Karpas-422 (cell line): ENCODE data around the gene DSPP. TPM values are rescaled to one million over a fixed set of nuclear protein-coding genes. Genes with fewer than 3 reads are reported as not detected.

ENCODE experiments used
- DNase-seq: peaks from one replicate; pipeline ENCODE4 v3.0.0-alpha.2; 2015
- H2AFZ ChIP-seq: fragments of 200-600 bp; sonication (generic); 2 replicates; pipeline ENCODE4 v1.6.1; 2014; ENCODE audit warnings: antibody characterized with exemption, low read length, mixed read lengths
- H3K27ac ChIP-seq: fragments of 200-600 bp; sonication (generic); 2 replicates; pipeline ENCODE4 v1.5.1; 2014; ENCODE audit warnings: mild to moderate bottlenecking, low read length, moderate library complexity
- H3K27me3 ChIP-seq: fragments of 200-600 bp; sonication (generic); 2 replicates; pipeline ENCODE4 v1.6.1; 2014; ENCODE audit warnings: low read length, mixed read lengths
- H3K36me3 ChIP-seq: fragments of 200-600 bp; sonication (generic); 2 replicates; pipeline ENCODE4 v1.6.1; 2014; ENCODE audit warnings: low read length, mixed read lengths; ENCODE audit not compliant: insufficient read depth
- H3K4me1 ChIP-seq: fragments of 200-600 bp; sonication (generic); 2 replicates; pipeline ENCODE4 v1.6.1; 2014; ENCODE audit warnings: mild to moderate bottlenecking, low read length, mixed read lengths
- H3K4me2 ChIP-seq: fragments of 200-600 bp; sonication (generic); 2 replicates; pipeline ENCODE4 v1.6.1; 2014; ENCODE audit warnings: low read length, low read depth, mild to moderate bottlenecking; ENCODE audit not compliant: poor library complexity, severe bottlenecking
- H3K4me3 ChIP-seq: fragments of 200-600 bp; sonication (generic); 2 replicates; pipeline ENCODE4 v1.5.1; 2014; ENCODE audit warnings: mild to moderate bottlenecking, antibody characterized with exemption, low read length, mixed read lengths
- H3K79me2 ChIP-seq: fragments of 200-600 bp; sonication (generic); 2 replicates; pipeline ENCODE4 v1.6.1; 2014; ENCODE audit warnings: mild to moderate bottlenecking, low read length, mixed read lengths
- H3K9ac ChIP-seq: fragments of 200-600 bp; sonication (generic); 2 replicates; pipeline ENCODE4 v1.6.0; 2014; ENCODE audit warnings: low read length
- H3K9me2 ChIP-seq: fragments of 200-600 bp; sonication (generic), shearing (Covaris generic); replicated peaks from 2 replicates; pipeline ENCODE4 v1.6.0; 2014; ENCODE audit warnings: mild to moderate bottlenecking, low read length, moderate library complexity; ENCODE audit not compliant: insufficient read depth
- H3K9me3 ChIP-seq: fragments of 300-700, 200-600 bp; sonication (generic); 2 replicates; pipeline ENCODE4 v1.6.1; 2014; ENCODE audit warnings: low read length, mixed read lengths
- H4K20me1 ChIP-seq: fragments of 200-600 bp; sonication (generic); 2 replicates; pipeline ENCODE4 v1.6.1; 2014; ENCODE audit warnings: mild to moderate bottlenecking, antibody characterized with exemption, low read length, low read depth; ENCODE audit not compliant: insufficient read depth
- total RNA-seq: library from RNA; depleted of rRNA; stranded (reverse); fragments of >200 nt; shearing (Covaris generic); gene quantifications from 2 replicates; pipeline ENCODE4 v1.2.3, GENCODE V29; 2014; ENCODE audit warnings: low replicate concordance

DSPP gene
- total RNA-seq, 1 experiment from 2014 or later, result not detected

DNA sequence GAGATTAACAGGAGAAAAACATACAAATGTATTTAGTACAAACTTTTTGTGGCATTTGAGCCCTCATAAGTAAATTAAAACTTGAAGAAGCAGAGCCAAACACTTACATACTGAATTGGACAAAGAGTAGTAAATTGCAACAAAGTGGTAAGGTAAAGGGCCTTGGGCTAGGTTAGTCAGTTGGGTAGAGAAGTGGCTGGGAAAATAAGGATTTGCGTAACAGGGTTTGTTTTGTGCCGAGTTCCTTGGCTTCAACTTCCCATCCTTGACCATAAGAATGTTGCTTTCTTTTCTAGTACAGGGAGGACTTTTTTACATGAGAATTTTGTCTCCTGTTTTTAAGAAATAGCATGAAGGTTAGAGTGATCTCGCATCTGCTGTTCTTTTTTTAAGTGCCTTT lies 33.3 kb upstream of the DSPP start:
- Histone ChIP-seq H3K9me2 (no peaks in the 10 kb centered on the region), H3K9me3 (no peaks in the 10 kb centered on the region), H3K27ac (no peak overlapping the region), H3K9ac (no peak overlapping the region), H4K20me1 (no peaks in the 10 kb centered on the region), H3K36me3 (no peaks in the 10 kb centered on the region), H3K4me1 (no peaks in the 10 kb centered on the region), H3K79me2 (no peaks in the 10 kb centered on the region), H3K4me3 (no peak overlapping the region), H2AFZ (no peak overlapping the region), H3K4me2 (no peak overlapping the region), H3K27me3 (no peaks in the 10 kb centered on the region)
- no peak for DNase-seq

DNA sequence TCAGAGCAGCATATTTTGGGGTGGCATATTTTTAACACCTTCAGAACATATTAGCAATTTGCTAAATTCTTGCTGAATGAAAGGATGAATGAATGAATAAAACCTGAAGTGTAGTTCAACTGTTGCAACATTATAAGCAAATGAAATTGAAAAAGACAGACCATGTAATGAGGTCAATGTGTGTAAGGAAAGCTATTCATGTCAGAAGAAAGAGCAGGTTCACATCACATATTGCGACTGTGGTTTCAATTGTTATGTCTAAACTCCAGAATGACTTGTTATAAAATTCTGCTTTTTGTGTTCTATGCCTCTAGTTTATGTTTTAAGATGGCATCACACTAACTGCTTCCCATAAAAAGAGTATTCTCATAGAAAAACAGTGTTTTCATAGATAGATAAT lies 32.9 kb upstream of the DSPP start:
- no peak overlapping the region for H3K4me3 ChIP-seq
- no peak for DNase-seq
- no peaks in the 10 kb centered on the region for H3K9me3 ChIP-seq
- no peak overlapping the region for H3K27ac ChIP-seq
- no peaks in the 10 kb centered on the region for H3K79me2 ChIP-seq
- no peaks in the 10 kb centered on the region for H4K20me1 ChIP-seq
- no peak overlapping the region for H3K9ac ChIP-seq
- no peaks in the 10 kb centered on the region for H3K4me1 ChIP-seq
- H3K4me2 ChIP-seq, result no peak overlapping the region
- no peak overlapping the region for H2AFZ ChIP-seq
- H3K9me2 ChIP-seq, result no peaks in the 10 kb centered on the region
- H3K36me3 ChIP-seq, result no peaks in the 10 kb centered on the region
- no peaks in the 10 kb centered on the region for H3K27me3 ChIP-seq

DNA sequence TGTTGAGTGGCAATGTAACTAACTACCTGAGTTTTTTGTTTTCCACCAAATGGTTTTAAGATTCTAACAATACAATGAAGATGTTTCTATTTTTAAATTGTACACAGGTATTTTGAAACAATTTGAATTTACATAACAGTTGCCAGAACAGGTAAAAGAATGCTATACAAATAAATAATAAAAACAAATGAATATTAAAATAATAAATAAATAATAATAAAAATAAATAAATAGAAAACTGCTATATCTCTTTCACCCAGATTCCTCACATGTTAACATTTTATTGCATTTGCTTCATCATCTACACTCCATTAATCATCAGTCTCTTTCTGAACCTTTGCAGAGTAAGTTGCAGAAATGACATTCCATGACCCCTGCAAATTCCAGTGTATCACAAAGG lies 32.3 kb upstream of the DSPP start:
- Histone ChIP-seq H4K20me1 (no peaks in the 10 kb centered on the region), H3K27me3 (no peaks in the 10 kb centered on the region), H3K4me3 (no peak overlapping the region), H3K9me3 (no peaks in the 10 kb centered on the region), H3K4me2 (no peak overlapping the region), H3K4me1 (no peaks in the 10 kb centered on the region), H3K9ac (no peak overlapping the region), H3K9me2 (no peaks in the 10 kb centered on the region), H3K36me3 (no peaks in the 10 kb centered on the region), H2AFZ (no peak overlapping the region), H3K79me2 (no peaks in the 10 kb centered on the region), H3K27ac (no peak overlapping the region)
- DNase-seq, result no peak

DNA sequence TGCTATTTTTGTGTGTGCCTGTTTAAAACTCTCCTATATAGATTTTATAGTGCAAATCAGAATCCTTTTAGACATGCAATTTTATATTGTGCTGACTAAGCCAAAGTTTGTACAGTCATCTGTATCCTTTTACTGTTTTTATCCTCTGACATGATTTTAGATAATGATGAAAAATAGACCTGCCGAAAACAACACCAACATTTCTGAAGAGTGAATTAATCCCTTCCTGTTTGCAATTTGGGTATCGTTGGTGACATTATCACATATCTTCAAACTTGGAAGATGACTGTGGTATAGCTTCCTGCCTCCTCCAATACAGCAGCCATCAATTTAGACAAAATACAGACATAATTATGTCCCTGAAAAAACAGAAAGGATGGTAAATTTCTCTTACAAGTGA lies 28.9 kb upstream of the DSPP start:
- no peaks in the 10 kb centered on the region for H3K9me3 ChIP-seq
- no peaks in the 10 kb centered on the region for H3K36me3 ChIP-seq
- no peak overlapping the region for H3K4me3 ChIP-seq
- no peak overlapping the region for H3K4me2 ChIP-seq
- H4K20me1 ChIP-seq, result no peaks in the 10 kb centered on the region
- H3K4me1 ChIP-seq, result no peaks in the 10 kb centered on the region
- H3K27ac ChIP-seq, result no peak overlapping the region
- H3K27me3 ChIP-seq, result no peaks in the 10 kb centered on the region
- no peaks in the 10 kb centered on the region for H3K9me2 ChIP-seq
- no peak overlapping the region for H2AFZ ChIP-seq
- no peaks in the 10 kb centered on the region for H3K79me2 ChIP-seq
- no peak overlapping the region for H3K9ac ChIP-seq
- DNase-seq, result no peak

DNA sequence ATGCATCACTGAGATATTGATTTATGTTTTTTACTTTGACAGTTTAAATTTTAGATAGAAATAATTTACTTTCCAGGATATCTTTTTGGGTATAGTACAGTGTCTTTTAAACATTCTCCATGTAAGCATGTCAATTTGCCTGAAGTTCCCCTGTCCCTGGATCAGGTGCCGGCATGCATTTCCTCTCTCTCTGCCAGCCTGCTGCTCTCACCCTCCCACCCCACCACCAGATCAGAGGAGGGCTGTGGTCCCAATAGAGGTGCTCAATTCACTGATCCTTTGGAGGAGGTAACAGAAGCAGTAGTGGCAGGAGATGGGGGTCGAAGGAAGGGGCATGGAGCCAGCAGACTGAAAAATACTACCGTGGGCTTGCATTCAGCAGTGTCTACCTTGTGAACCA lies 28.3 kb upstream of the DSPP start:
- Histone ChIP-seq H3K9me2 (no peaks in the 10 kb centered on the region), H3K36me3 (no peaks in the 10 kb centered on the region), H3K79me2 (no peaks in the 10 kb centered on the region), H4K20me1 (no peaks in the 10 kb centered on the region), H3K9ac (no peak overlapping the region), H3K27ac (no peak overlapping the region), H3K4me1 (no peaks in the 10 kb centered on the region), H3K9me3 (no peaks in the 10 kb centered on the region), H2AFZ (no peak overlapping the region), H3K4me2 (no peak overlapping the region), H3K4me3 (no peak overlapping the region), H3K27me3 (no peaks in the 10 kb centered on the region)
- no peak for DNase-seq

DNA sequence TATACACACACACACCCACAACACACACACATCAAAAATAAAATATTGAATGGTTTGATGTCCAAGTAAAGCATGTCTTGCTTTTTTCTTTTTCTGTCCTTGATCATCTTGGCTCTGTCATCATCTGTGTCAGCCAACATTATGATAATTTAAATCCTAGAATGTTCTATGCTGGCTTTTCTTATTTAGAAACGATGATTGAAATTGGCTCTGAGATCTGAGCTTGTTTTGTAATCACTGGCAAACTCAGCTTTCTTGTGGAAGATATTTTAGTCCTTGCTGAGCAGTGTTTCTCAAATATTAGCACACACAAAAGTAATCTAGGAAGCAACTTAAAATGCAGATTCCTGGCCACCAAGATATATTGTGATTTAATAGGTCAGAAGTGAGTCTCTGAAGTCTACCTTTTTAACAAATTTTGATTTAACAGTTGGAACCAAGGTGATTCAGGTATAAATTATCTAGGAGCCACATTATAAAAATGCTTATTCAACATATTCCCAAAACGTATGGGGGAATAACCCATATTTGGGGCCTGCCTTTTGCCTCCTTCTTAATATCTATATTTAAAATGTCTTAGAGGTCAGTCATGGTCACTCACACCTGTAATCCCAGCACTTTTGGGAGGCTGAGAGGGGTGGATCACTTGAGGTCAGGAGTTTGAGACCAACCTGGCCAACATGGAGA lies 24.0 kb upstream of the DSPP start:
- no peaks in the 10 kb centered on the region for H4K20me1 ChIP-seq

DNA sequence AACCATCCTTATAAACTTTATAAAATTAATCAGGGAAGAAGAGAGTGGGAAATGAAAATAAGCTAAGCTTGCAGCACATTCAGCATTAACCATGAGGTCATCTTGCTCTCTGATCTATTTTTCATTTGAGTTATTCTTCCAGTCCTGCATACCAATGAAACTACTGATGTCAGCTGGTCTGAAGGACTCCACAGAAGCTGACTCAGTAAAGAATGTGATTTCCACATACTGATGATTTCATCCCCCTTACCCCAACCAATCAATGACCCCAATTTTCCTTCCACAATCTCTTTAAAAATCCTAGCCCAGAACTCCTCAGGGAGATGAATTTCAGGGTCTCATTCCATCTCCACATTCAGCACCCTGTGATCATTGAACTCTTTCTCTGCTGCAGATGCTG lies 18.8 kb upstream of the DSPP start:
- no peaks in the 10 kb centered on the region for H3K79me2 ChIP-seq
- H4K20me1 ChIP-seq, result no peaks in the 10 kb centered on the region
- no peak for DNase-seq
- no peak overlapping the region for H3K27ac ChIP-seq
- H3K27me3 ChIP-seq, result no peaks in the 10 kb centered on the region
- no peak overlapping the region for H3K4me2 ChIP-seq
- no peak overlapping the region for H3K4me3 ChIP-seq
- no peaks in the 10 kb centered on the region for H3K4me1 ChIP-seq
- H3K9ac ChIP-seq, result no peak overlapping the region
- H2AFZ ChIP-seq, result no peak overlapping the region
- H3K9me3 ChIP-seq, result no peaks in the 10 kb centered on the region
- no peaks in the 10 kb centered on the region for H3K9me2 ChIP-seq
- H3K36me3 ChIP-seq, result no peaks in the 10 kb centered on the region

More for the DNA sequence above, 24.0 kb upstream of the DSPP start:
- Histone ChIP-seq H3K9me2 (no peaks in the 10 kb centered on the region), H2AFZ (no peak overlapping the region), H3K4me2 (no peak overlapping the region), H3K9ac (no peak overlapping the region), H3K9me3 (no peaks in the 10 kb centered on the region), H3K79me2 (no peaks in the 10 kb centered on the region), H3K27me3 (no peaks in the 10 kb centered on the region), H3K4me3 (no peak overlapping the region), H3K36me3 (no peaks in the 10 kb centered on the region), H3K4me1 (no peaks in the 10 kb centered on the region), H3K27ac (no peak overlapping the region)
- no peak for DNase-seq

DNA sequence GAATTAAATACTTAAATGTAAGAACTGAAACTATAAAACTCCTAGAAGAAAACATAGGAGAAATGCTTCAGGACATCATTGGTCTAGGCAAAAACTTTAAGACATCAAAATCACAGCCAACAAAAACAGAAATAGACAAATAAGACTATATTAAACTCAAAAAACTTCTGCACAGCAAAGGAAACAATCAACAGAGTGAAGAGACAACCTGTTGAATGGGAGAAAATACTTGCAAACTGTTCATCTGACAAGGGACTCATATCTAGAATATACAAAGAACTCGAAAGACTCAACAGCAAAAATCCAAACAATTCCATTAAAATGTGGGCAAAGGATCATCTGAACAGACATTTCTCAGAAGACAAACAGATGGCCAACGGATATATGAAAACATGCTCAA lies 16.2 kb upstream of the DSPP start:
- Histone ChIP-seq H3K27me3 (no peaks in the 10 kb centered on the region), H4K20me1 (no peaks in the 10 kb centered on the region), H3K4me2 (no peak overlapping the region), H3K36me3 (no peaks in the 10 kb centered on the region), H3K27ac (no peak overlapping the region), H3K9me3 (no peaks in the 10 kb centered on the region), H3K4me1 (no peaks in the 10 kb centered on the region), H2AFZ (no peak overlapping the region), H3K9ac (no peak overlapping the region), H3K9me2 (no peaks in the 10 kb centered on the region), H3K79me2 (no peaks in the 10 kb centered on the region), H3K4me3 (no peak overlapping the region)
- DNase-seq, result no peak

DNA sequence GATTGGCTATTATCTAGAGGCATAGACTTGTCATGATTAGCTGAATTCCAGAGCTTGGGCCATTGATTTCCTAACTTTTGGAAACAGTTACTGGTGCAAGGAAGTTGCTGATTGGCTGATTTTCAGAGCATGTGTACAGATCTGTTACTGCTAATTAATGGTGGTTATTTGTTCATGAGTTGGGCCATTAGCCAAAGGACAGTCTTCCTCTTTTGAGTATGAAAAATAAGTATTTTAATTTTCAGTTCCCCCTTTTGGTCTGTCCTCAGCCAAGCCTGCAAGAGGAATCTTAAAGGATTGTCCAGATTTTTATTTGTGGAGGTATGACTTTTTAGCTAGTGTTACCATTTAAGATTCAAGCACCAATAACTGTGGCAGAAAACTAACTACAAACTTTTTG lies 7.0 kb upstream of the DSPP start:
- Histone ChIP-seq H3K9me3 (no peaks in the 10 kb centered on the region), H3K4me3 (no peak overlapping the region)
- no peak for DNase-seq

More for the DNA sequence above, 7.0 kb upstream of the DSPP start:
- H3K36me3 ChIP-seq, result no peaks in the 10 kb centered on the region
- no peak overlapping the region for H3K4me2 ChIP-seq
- no peaks in the 10 kb centered on the region for H3K4me1 ChIP-seq
- H3K9me2 ChIP-seq, result no peaks in the 10 kb centered on the region
- H2AFZ ChIP-seq, result no peak overlapping the region
- no peaks in the 10 kb centered on the region for H3K27me3 ChIP-seq
- H3K27ac ChIP-seq, result no peak overlapping the region
- H3K9ac ChIP-seq, result no peak overlapping the region
- no peaks in the 10 kb centered on the region for H3K79me2 ChIP-seq
- no peaks in the 10 kb centered on the region for H4K20me1 ChIP-seq
